CD14-positive monocyte (primary cell): ENCODE measurements around the gene SIK3. TPM values are rescaled to one million over a fixed set of nuclear protein-coding genes. Genes with fewer than 3 reads are reported as not detected.

Source experiments
- DNase-seq, 3 donors: peaks; one replicate each; pipeline ENCODE4 v3.0.0-alpha.2; 2011 to 2022
- H2AFZ ChIP-seq: 2 replicates; pipeline ENCODE4 v1.6.0; 2012; ENCODE audit warnings: mild to moderate bottlenecking, low read depth, low read length, inconsistent platforms; ENCODE audit not compliant: insufficient read depth, poor library complexity, severe bottlenecking
- H3K27ac ChIP-seq, 2 donors: 1 replicate in 1 of 2; 2 replicates in 1 of 2; pipeline ENCODE4 v1.5.1; 2012 to 2013; ENCODE audit warnings: low read length in 2 of 2, control low read depth in 1 of 2, inconsistent platforms in 1 of 2, low read depth in 1 of 2, mild to moderate bottlenecking in 1 of 2
- H3K27me3 ChIP-seq, 2 donors: one replicate each; pipeline versions ENCODE4 v1.6.0 to v1.6.1; 2011 to 2013; ENCODE audit warnings: low read length in 2 of 2; ENCODE audit not compliant: control insufficient read depth in 2 of 2, insufficient read depth in 2 of 2
- H3K36me3 ChIP-seq, 2 donors: replicated peaks in 1 of 2; 1 replicate in 1 of 2; 2 replicates in 1 of 2; pipeline versions ENCODE4 v1.5.1 to v1.6.1; 2012 to 2013; ENCODE audit warnings: low read length in 2 of 2, control low read depth in 1 of 2, inconsistent platforms in 1 of 2, mild to moderate bottlenecking in 1 of 2; ENCODE audit not compliant: insufficient read depth in 2 of 2, control insufficient read depth in 1 of 2
- H3K4me1 ChIP-seq, 2 donors: 1 replicate in 1 of 2; 2 replicates in 1 of 2; pipeline versions ENCODE4 v1.5.1 to v1.6.1; 2012 to 2013; ENCODE audit warnings: low read length in 2 of 2, control low read depth in 1 of 2, inconsistent platforms in 1 of 2, mild to moderate bottlenecking in 1 of 2, moderate library complexity in 1 of 2; ENCODE audit not compliant: insufficient read depth in 2 of 2, control insufficient read depth in 1 of 2
- H3K4me2 ChIP-seq: replicated peaks from 2 replicates; pipeline ENCODE3; 2012; ENCODE audit warnings: low read length, moderate library complexity, mild to moderate bottlenecking; ENCODE audit not compliant: poor library complexity, severe bottlenecking; ENCODE audit errors: extremely low read depth
- H3K4me3 ChIP-seq, 3 experiments: fragments of 200-600 bp in 1 of 3; sonication (generic) in 1 of 3; replicated peaks in 1 of 3; 1 replicate in 2 of 3; 2 replicates in 1 of 3; pipeline ENCODE4 v1.5.1; 2011 to 2013; ENCODE audit warnings: low read length in 3 of 3, mild to moderate bottlenecking in 3 of 3, control low read depth in 2 of 3, low read depth in 2 of 3, inconsistent platforms in 1 of 3, moderate library complexity in 1 of 3
- H3K79me2 ChIP-seq: 2 replicates; pipeline ENCODE4 v1.6.0; 2012; ENCODE audit warnings: mild to moderate bottlenecking, control low read depth, inconsistent platforms, low read length, moderate library complexity; ENCODE audit not compliant: insufficient read depth
- H3K9ac ChIP-seq: 2 replicates; pipeline ENCODE4 v1.6.0; 2017; ENCODE audit warnings: low read length, mild to moderate bottlenecking; ENCODE audit not compliant: insufficient read depth, poor library complexity, severe bottlenecking
- H3K9me3 ChIP-seq, 2 donors: replicated peaks in 1 of 2; 1 replicate in 1 of 2; 2 replicates in 1 of 2; pipeline versions ENCODE4 v1.5.1 to v1.6.1; 2012 to 2013; ENCODE audit warnings: low read length in 2 of 2, control low read depth in 1 of 2; ENCODE audit not compliant: control insufficient read depth in 1 of 2, insufficient read depth in 1 of 2
- H4K20me1 ChIP-seq: 2 replicates; pipeline ENCODE4 v1.6.0; 2012; ENCODE audit warnings: mild to moderate bottlenecking, low read length, control low read depth, moderate library complexity; ENCODE audit not compliant: insufficient read depth
- H3K27ac Mint-ChIP-seq, 7 donors: one replicate each; pipeline ENCODE4 v1.8.0; 2020; ENCODE audit warnings: mild to moderate bottlenecking in 7 of 7, mixed read lengths in 7 of 7, moderate library complexity in 6 of 7, inconsistent platforms in 2 of 7
- H3K27me3 Mint-ChIP-seq, 3 donors: one replicate each; pipeline ENCODE4 v1.8.0; 2021 to 2022; ENCODE audit warnings: low read depth in 3 of 3, mild to moderate bottlenecking in 3 of 3, mixed read lengths in 3 of 3, moderate library complexity in 3 of 3, inconsistent platforms in 1 of 3
- H3K36me3 Mint-ChIP-seq, 2 donors: one replicate each; pipeline ENCODE4 v1.8.0; 2020; ENCODE audit warnings: mixed read lengths in 2 of 2, inconsistent platforms in 1 of 2, mild to moderate bottlenecking in 1 of 2
- H3K4me1 Mint-ChIP-seq: one replicate; pipeline ENCODE4 v1.8.0; 2020; ENCODE audit warnings: mild to moderate bottlenecking, mixed read lengths
- H3K4me3 Mint-ChIP-seq, 2 donors: one replicate each; pipeline ENCODE4 v1.8.0; 2020; ENCODE audit warnings: mild to moderate bottlenecking in 2 of 2, mixed read lengths in 2 of 2, moderate library complexity in 1 of 2
- H3K9me3 Mint-ChIP-seq, 7 donors: one replicate each; pipeline ENCODE4 v1.8.0; 2020 to 2022; ENCODE audit warnings: mixed read lengths in 7 of 7, mild to moderate bottlenecking in 6 of 7, moderate library complexity in 6 of 7, inconsistent platforms in 2 of 7
- CTCF ChIP-seq: fragments of 200-600 bp; IDR thresholded peaks from one replicate; pipeline ENCODE4 v1.8.0; 2022; ENCODE audit warnings: antibody characterized with exemption, mild to moderate bottlenecking
- WGBS: methylation state at CpG from one replicate; pipeline ENCODE4 v1.1.5; 2013; ENCODE audit warnings: missing lambda C conversion rate; ENCODE audit not compliant: insufficient coverage; 5-methylcytosine and 5-hydroxymethylcytosine counted together
- intact Hi-C, 2 donors: fragments of 100-400 bp; cut with micrococcal nuclease; formaldehyde crosslinking; loops; one replicate each; pipeline versions ENCODE4 v1.15.0 to v1.15.1; 2023
- polyA plus RNA-seq, 3 donors: library from polyadenylated mRNA; depleted of rRNA in 1 of 3; unstranded in 2 of 3; stranded (reverse) in 1 of 3; fragments of 300-500 nt in 2 of 3; fragments of >200 nt in 1 of 3; fragmentation: Illumina TruSeq in 2 of 3; gene quantifications; 1 replicate in 2 of 3; 2 replicates in 1 of 3; pipeline ENCODE4 v1.2.3, GENCODE V29; 2012 to 2021

Gene SIK3
- polyA plus RNA-seq, 3 donors: 18.3 to 142 (median 20.0) TPM

- Histone ChIP-seq H3K79me2 (peaks cover 98% of the 10 kb centered on the region), H3K4me1 (peaks cover 28 to 68% of the 10 kb centered on the region in 2 donors), H3K4me3 (no peak overlapping the region), H3K27me3 (no peaks in the 10 kb centered on the region), H3K9ac (no peak overlapping the region), H3K4me2 (no peak overlapping the region), H2AFZ (no peak overlapping the region), H3K36me3 (peaks cover 0 to 5% of the 10 kb centered on the region in 2 donors), H3K27ac (no peak overlapping the region), H4K20me1 (peaks cover 54% of the 10 kb centered on the region), H3K9me3 (no peaks in the 10 kb centered on the region)
- no CpG with 5 or more reads among the region's 3 CpGs for WGBS
- H3K4me1 Mint-ChIP-seq: peaks cover 57% of the 10 kb centered on the region
- DNase-seq: no peak
- no peak for TF ChIP-seq CTCF
- no peaks in the 10 kb centered on the region for H3K9me3 Mint-ChIP-seq
- H3K4me3 Mint-ChIP-seq: no peak overlapping the region
- H3K36me3 Mint-ChIP-seq: peaks cover 6 to 9% of the 10 kb centered on the region in 2 donors
- H3K27ac Mint-ChIP-seq: peak overlapping the region in 6 of 7 donors; percentile 43 to 77 (median 56)
- intact Hi-C loops: loop anchor here (5.0 kb wide), 1 partner anchor 38 kb away; no protein-coding TSS in a partner anchor
- H3K27me3 Mint-ChIP-seq: no peaks in the 10 kb centered on the region
Observed at GRCh38 chr11:117009905-117010605, 88.2 kb downstream of the SIK3 start.

GRCh38 chr11:117005758-117006157 lies 92.5 kb downstream of the SIK3 start:
- intact Hi-C loops: loop anchor here in 1 of 2 donors (5.0 kb wide), 1 partner anchor 33 kb away; no protein-coding TSS in a partner anchor
- no peaks in the 10 kb centered on the region for H3K9me3 Mint-ChIP-seq
- Histone ChIP-seq H3K4me1 (peaks cover 66 to 93% of the 10 kb centered on the region in 2 donors), H3K9ac (peak overlapping the region; percentile 42), H3K27me3 (no peaks in the 10 kb centered on the region), H3K9me3 (no peaks in the 10 kb centered on the region), H3K27ac (peak overlapping the region in 1 of 2 donors; percentile 87), H4K20me1 (peaks cover 17% of the 10 kb centered on the region), H3K36me3 (peaks cover 2 to 12% of the 10 kb centered on the region in 2 donors), H3K79me2 (peaks cover 97% of the 10 kb centered on the region), H2AFZ (no peak overlapping the region), H3K4me2 (peak overlapping the region; percentile 88), H3K4me3 (peak overlapping the region; percentile 6 to 76 (median 48))
- H3K27me3 Mint-ChIP-seq: no peaks in the 10 kb centered on the region
- peaks cover 17 to 26% of the 10 kb centered on the region in 2 donors for H3K36me3 Mint-ChIP-seq
- no CpG with 5 or more reads among the region's 1 CpG for WGBS
- H3K4me3 Mint-ChIP-seq: peak overlapping the region; percentile 56 to 83
- peak; percentile 60 to 78 (median 70) for DNase-seq
- H3K27ac Mint-ChIP-seq: peak overlapping the region; percentile 84 to 95 (median 91)
- H3K4me1 Mint-ChIP-seq: peaks cover 86% of the 10 kb centered on the region
- no peak for TF ChIP-seq CTCF
